Panc1 (cell line): ENCODE results near the gene KCNT1. TPM values are rescaled to one million over a fixed set of nuclear protein-coding genes. Genes with fewer than 3 reads are reported as not detected.

Experiments used
- ATAC-seq: fragments of 200-7000 bp; cut with Tn5 transposase; 2 replicates; pipeline ENCODE4 v1.9.1; 2020; ENCODE audit warnings: mild to moderate bottlenecking, moderate library complexity
- BruUV-seq: library from RNA; stranded (reverse); fragments of 400-500 nt; replicated peaks from 2 replicates; lab custom pipeline; 2021; lab: Mats Ljungman, UMichigan
- CTCF ChIA-PET: fragments of 300-600 bp; sonication (Branson Sonifier 250); formaldehyde crosslinking; loops from one replicate; lab custom pipeline; 2022; ENCODE audit warnings: antibody characterized with exemption; lab: Charles Lee
- POLR2A ChIA-PET: fragments of 300-600 bp; sonication (Branson Sonifier 250); formaldehyde crosslinking; loops from one replicate; lab custom pipeline; 2022; ENCODE audit warnings: antibody characterized with exemption; lab: Charles Lee
- DNase-seq: peaks from one replicate; pipeline ENCODE4 v3.0.0-alpha.2; 2010; ENCODE audit warnings: low read depth, low spot score
- H3K27ac ChIP-seq: 2 replicates; pipeline ENCODE4 v1.5.1; 2011; ENCODE audit warnings: mild to moderate bottlenecking, low read length, inconsistent platforms
- H3K27me3 ChIP-seq: fragments of 200-500 bp; sonication (Bioruptor generic); 2 replicates; pipeline ENCODE4 v1.6.0; 2014; ENCODE audit warnings: low read length, inconsistent platforms; ENCODE audit not compliant: control insufficient read depth, insufficient read depth
- H3K36me3 ChIP-seq: fragments of 200-500 bp; sonication (Bioruptor generic); 2 replicates; pipeline ENCODE4 v1.5.1; 2014; ENCODE audit warnings: inconsistent platforms, mild to moderate bottlenecking, low read length, moderate library complexity; ENCODE audit not compliant: control insufficient read depth, insufficient read depth
- H3K4me1 ChIP-seq: 2 replicates; pipeline ENCODE4 v1.5.1; 2011; ENCODE audit warnings: inconsistent platforms, mild to moderate bottlenecking, low read length, moderate library complexity; ENCODE audit not compliant: control insufficient read depth, insufficient read depth
- H3K4me3 ChIP-seq, 2 experiments: 2 replicates each; pipeline ENCODE4 v1.5.1; 2011 to 2012; ENCODE audit warnings: low read depth in 2 of 2, low read length in 2 of 2, mild to moderate bottlenecking in 2 of 2, inconsistent platforms in 1 of 2, moderate library complexity in 1 of 2
- H3K9me3 ChIP-seq: fragments of 200-500 bp; sonication (Bioruptor generic); 2 replicates; pipeline ENCODE4 v1.5.1; 2014; ENCODE audit warnings: low read depth, mild to moderate bottlenecking, inconsistent platforms, low read length, moderate library complexity; ENCODE audit not compliant: control insufficient read depth, insufficient read depth
- POLR2AphosphoS5 ChIP-seq: IDR thresholded peaks from 2 replicates; pipeline ENCODE4 v1.6.1; 2012; ENCODE audit warnings: mild to moderate bottlenecking, low read depth, low read length, moderate library complexity
- REST ChIP-seq, 2 experiments: IDR thresholded peaks; 2 replicates each; pipeline ENCODE4 v1.6.1; 2011 to 2012; ENCODE audit warnings: low read depth in 2 of 2, control low read depth in 1 of 2, low read length in 1 of 2, mild to moderate bottlenecking in 1 of 2, moderate library complexity in 1 of 2; ENCODE audit not compliant: insufficient read depth in 1 of 2
- SIN3A ChIP-seq: IDR thresholded peaks from 2 replicates; pipeline ENCODE4 v1.6.1; 2012; ENCODE audit warnings: low read depth, mild to moderate bottlenecking, low read length, moderate library complexity, borderline replicate concordance; ENCODE audit not compliant: insufficient read depth
- TCF7L2 ChIP-seq: IDR thresholded peaks from 2 replicates; pipeline ENCODE4 v1.6.1; 2011; ENCODE audit warnings: mild to moderate bottlenecking, low read depth, low read length, inconsistent platforms
- in situ Hi-C: cut with HindIII; loops from 2 replicates; pipeline ENCODE4 v1.10.0; 2016; ENCODE audit warnings: low sequenced_read_pairs, low pct_unique_long_range_greater_than_20kb
- intact Hi-C: fragments of 100-400 bp; cut with micrococcal nuclease; formaldehyde crosslinking; loops from one replicate; pipeline ENCODE4 v1.10.0; 2022; ENCODE audit not compliant: unreplicated experiment
- total RNA-seq: library from RNA; stranded (reverse); gene quantifications from one replicate; pipeline ENCODE4 v1.2.1, GENCODE V29; 2021; ENCODE audit not compliant: unreplicated experiment
- TF ChIP-seq, protein P1 (sequence below): fragments of 450-650 bp; IDR thresholded peaks from 2 replicates; pipeline ENCODE4 v1.5.1; 2017; ENCODE audit warnings: mild to moderate bottlenecking

KCNT1 gene
- total RNA-seq, 1 experiment from 2014 or later, result not detected

GRCh38 chr9:135756576-135756975 is 54.6 kb downstream of the KCNT1 start:
- intact Hi-C loops (no loop called here), in situ Hi-C loops (no loop called here)
- no peak for TF ChIP-seq POLR2AphosphoS5
- TF ChIP-seq, protein P1, sequence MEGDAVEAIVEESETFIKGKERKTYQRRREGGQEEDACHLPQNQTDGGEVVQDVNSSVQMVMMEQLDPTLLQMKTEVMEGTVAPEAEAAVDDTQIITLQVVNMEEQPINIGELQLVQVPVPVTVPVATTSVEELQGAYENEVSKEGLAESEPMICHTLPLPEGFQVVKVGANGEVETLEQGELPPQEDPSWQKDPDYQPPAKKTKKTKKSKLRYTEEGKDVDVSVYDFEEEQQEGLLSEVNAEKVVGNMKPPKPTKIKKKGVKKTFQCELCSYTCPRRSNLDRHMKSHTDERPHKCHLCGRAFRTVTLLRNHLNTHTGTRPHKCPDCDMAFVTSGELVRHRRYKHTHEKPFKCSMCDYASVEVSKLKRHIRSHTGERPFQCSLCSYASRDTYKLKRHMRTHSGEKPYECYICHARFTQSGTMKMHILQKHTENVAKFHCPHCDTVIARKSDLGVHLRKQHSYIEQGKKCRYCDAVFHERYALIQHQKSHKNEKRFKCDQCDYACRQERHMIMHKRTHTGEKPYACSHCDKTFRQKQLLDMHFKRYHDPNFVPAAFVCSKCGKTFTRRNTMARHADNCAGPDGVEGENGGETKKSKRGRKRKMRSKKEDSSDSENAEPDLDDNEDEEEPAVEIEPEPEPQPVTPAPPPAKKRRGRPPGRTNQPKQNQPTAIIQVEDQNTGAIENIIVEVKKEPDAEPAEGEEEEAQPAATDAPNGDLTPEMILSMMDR, result no peak
- no peak for TF ChIP-seq TCF7L2
- TF ChIP-seq SIN3A, result no peak
- no peak for TF ChIP-seq REST (IDR thresholded peaks at IDR 0.05; ENCODE audit: insufficient read depth in 1 of 2, low read depth in 2 of 2, low read length in 1 of 2)
- DNase-seq (no peak), ATAC-seq (no peak)
- no peaks in the 10 kb centered on the region for H3K27me3 ChIP-seq
- no peak overlapping the region for H3K4me3 ChIP-seq
- ChIA-PET CTCF (no interaction called here), POLR2A (no interaction called here)
- H3K36me3 ChIP-seq, result no peaks in the 10 kb centered on the region
- BruUV-seq, result no TSS peak
- H3K27ac ChIP-seq, result no peak overlapping the region
- H3K9me3 ChIP-seq, result no peaks in the 10 kb centered on the region
- no peaks in the 10 kb centered on the region for H3K4me1 ChIP-seq

- no peak for DNase-seq
- POLR2A ChIA-PET, result no interaction called here
- no TSS peak for BruUV-seq
- no peak for ATAC-seq
- Histone ChIP-seq H3K36me3 (no peaks in the 10 kb centered on the region), H3K4me3 (no peak overlapping the region), H3K9me3 (no peaks in the 10 kb centered on the region), H3K4me1 (no peaks in the 10 kb centered on the region), H3K27me3 (no peaks in the 10 kb centered on the region), H3K27ac (no peak overlapping the region)
- no peak for TF ChIP-seq POLR2AphosphoS5
- no peak for TF ChIP-seq TCF7L2
- TF ChIP-seq SIN3A, result no peak
- TF ChIP-seq, protein P1, result no peak
- TF ChIP-seq REST (IDR thresholded peaks at IDR 0.05; ENCODE audit: insufficient read depth in 1 of 2, low read depth in 2 of 2, low read length in 1 of 2), result no peak
- intact Hi-C loops (no loop called here), in situ Hi-C loops (no loop called here)
- CTCF ChIA-PET, result no interaction called here
Measured at GRCh38 chr9:135757356-135757755, 55.4 kb downstream of the KCNT1 start.
